ENCODE results near the gene WIZ.

WIZ gene

GRCh38 chr19:15445807-15446376 is 3.9 kb downstream of the WIZ start:
- in situ Hi-C loops (cut with MboI; ENCODE audit: low sequenced_read_pairs): no loop called here

- in situ Hi-C loops (cut with MboI; ENCODE audit: low sequenced_read_pairs): no loop called here
Measured at GRCh38 chr19:15445227-15445605, 4.5 kb downstream of the WIZ start.

DNA sequence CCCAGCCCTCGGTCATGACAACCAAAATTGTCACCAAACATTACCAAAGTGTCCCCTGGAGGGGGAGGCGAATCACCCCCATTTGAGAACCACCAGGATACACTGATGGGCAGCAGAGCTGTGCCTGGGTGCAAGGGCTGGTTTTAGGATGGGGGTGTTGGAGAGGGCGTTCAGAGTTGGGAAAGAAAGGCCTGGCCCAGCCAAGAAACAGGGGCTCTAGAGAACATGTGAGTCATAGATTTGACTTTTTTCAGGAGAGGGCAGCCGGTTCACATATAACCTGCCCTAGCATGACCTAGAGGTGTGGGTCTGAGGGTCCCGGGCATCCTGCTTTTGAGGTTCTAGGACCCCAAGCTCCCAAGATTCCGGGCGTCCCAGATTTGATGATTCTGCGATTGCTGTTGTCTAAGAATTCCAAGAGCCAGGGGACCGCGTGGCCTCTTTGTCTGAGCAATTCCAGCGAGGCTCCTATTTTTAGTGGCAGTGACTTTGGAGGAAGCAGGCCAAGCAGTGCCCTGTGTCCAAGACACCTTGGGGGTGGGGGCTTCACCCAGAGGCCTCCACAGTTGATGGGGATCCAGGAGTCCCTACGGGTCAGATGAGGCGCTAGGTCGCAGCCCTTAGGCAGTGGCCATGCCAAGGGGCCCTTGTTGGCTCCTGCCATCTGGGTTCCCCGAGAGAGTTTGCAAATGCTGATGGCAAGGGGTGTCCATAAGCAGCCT is 5.1 kb downstream of the WIZ start:
- in situ Hi-C loops (cut with MboI; ENCODE audit: low sequenced_read_pairs): no loop called here

DNA sequence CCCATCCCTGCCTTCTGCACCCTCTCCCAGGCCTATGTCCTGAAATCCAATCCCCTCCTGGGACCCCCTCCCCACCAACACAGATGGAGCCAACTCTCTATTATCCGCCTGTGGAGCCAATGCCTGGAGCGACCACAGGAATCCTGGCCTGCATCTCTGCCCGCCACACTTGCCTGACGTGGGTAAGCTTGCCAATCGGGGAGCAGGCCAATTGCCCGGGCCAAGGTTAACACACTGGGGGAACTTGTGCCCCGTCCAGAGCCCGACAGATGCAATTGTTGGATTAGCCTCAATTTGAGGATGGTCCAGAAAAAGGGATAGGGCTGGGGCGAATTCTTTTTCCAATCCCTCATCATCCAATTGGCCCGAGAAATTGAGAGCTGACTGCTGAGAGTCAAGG is 5.9 kb downstream of the WIZ start:
- in situ Hi-C loops (cut with MboI; ENCODE audit: low sequenced_read_pairs): no loop called here

DNA sequence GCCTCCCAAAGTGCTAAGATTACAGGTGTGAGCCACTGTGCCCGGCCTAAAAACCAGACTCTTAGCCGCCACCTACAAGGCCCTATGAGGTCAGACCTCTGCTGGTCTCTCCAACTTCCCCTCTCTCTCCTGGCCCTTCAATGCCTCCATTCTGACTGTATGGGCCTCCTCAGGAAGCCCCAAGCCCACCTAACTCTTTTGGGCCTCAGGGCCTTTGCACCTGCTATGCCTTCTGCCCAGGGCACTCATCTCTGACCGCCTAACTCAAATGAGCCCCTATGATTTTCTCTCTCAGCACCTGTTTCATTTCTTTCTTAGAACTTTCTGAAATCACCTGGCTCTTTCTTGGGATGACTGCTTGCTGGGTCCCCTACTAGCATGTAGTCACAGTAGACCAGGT is 6.4 kb downstream of the WIZ start:
- in situ Hi-C loops (cut with MboI; ENCODE audit: low sequenced_read_pairs): no loop called here

DNA sequence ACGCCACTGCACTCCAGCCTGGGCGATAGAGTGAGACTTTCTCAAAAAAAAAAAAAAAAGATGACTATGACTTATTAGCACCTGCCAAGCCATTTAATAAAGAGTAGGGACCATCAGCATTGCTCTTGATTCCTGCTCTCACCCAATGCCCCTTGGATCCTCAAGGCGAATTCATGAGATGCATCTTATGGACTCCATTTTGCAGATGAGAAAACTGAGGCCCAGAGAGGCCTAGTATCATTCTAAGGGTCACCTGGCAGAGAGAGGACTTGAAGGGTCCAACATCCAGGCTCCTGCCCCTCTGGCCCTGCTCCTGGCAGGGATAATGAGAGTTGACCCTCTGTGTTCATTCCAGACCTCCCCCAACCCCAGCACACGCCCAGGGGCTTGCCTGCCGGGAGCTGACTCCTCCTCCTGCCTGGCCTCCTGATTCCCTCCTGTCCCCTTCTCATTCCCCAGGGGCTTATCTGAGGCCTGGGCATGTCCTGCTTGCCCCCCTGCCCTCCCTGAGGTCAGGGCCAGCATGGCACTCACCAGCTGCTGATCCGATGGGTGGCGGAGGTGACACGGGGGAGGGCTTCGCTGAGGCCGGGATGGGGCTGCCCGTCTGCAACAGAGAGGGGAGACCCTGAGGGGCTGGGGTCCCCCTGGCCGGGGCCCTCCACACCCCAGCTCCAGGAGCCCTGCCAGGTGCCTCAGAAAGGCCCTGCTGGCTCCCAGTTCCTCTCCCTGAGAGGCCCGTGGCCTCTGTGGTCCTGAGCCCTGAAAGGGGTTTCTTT is 7.4 kb downstream of the WIZ start:
- in situ Hi-C loops (cut with MboI; ENCODE audit: low sequenced_read_pairs): no loop called here

DNA sequence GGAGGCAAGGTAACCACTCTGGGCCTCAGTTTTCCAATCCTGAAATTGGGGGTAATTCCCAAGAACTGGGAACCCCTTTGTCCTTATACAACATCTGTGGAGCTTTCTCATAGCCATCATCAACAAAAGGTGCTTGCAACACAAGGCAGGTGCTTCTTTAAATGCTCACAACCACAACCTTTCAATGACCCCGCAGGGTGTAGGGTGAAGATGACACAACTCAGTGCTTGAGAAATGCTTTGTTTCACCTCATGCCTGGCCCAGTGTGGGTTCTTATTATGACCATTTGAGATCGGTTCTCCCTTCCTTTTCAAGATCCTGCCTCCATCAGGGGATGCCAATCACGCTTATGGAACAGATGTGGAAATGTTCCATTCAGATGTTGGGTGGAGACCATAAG is 8.4 kb downstream of the WIZ start:
- in situ Hi-C loops (cut with MboI; ENCODE audit: low sequenced_read_pairs): no loop called here

- in situ Hi-C loops (cut with MboI; ENCODE audit: low sequenced_read_pairs): no loop called here
Measured at GRCh38 chr19:15439821-15440641, 9.7 kb downstream of the WIZ start.

- in situ Hi-C loops (cut with MboI; ENCODE audit: low sequenced_read_pairs): no loop called here
Measured at GRCh38 chr19:15439078-15439799, 10.5 kb downstream of the WIZ start.

DNA sequence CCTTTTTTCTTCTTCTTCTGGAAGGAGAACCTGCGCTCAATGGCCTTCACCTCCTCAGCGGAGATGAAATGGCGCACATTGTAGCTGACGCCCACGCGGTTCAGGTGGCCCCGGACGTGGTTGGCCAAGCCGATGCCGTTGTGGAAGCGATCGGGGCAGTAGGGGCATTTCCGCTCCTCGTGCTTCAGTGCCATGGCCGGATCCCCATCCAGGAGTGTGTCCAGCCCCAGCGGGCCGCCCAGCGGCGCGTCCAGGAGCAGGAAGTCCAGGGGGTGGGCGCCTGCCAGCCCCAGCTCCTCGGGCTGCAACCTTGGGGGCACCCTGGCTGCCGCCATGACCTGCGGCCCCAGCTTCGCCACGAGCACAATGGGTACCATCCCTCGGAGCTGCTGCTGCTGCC is 11.2 kb downstream of the WIZ start:
- in situ Hi-C loops (cut with MboI; ENCODE audit: low sequenced_read_pairs): no loop called here

DNA sequence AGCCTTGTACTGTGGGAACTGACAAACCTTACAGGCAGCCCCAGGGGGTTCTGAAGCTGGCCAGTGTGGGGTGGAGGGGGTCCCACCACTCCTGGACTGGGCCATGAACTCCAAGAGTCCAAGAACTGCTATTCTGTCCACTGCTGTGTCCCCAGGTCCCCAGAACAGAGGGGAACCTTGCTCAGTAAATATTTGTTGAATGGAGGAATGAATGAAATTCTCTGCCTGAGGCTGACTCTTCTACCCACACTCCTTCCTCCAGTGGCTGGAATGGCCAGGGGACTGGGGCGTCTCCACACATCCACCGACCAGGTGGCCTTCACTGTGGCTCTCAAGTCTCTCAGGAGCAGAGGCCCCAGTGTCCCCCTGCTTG is 11.6 kb downstream of the WIZ start:
- in situ Hi-C loops (cut with MboI; ENCODE audit: low sequenced_read_pairs): no loop called here

DNA sequence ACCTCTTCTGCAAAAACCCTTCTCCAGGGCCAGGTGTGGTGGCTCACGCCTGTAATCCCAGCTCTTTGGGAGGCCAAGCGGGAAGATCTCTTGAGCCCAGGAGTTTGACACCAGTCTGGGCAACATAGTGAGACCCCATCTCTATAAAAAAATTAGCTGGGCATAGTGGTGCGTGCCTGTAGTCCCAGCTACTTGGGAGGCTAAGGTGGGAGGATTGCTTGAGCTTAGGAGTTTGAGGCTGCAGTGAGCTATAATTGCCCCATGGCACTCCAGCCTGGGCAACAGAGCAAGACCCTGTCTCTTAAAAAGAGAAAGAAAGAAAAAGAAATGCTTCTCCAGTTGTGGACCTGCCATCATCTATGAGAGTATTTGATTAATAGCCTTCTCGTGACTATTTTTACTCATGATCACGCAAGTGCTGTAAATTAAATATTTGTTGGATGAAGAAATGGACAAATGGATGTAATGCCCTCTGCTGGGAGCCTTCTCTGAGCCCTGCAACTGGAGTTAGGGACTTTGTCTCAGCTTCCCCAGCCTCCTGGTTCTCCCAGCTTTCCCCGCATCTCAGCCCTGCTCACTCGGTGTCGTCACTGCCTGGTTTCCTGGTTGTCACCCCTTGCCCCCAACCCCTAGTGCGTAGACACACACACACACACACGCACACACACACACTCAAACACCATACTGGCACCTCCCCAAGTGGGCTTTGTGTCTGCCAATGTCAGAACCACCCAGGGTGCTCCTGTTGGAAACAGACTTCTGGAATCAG is 12.2 kb downstream of the WIZ start:
- in situ Hi-C loops (cut with MboI; ENCODE audit: low sequenced_read_pairs): no loop called here

DNA sequence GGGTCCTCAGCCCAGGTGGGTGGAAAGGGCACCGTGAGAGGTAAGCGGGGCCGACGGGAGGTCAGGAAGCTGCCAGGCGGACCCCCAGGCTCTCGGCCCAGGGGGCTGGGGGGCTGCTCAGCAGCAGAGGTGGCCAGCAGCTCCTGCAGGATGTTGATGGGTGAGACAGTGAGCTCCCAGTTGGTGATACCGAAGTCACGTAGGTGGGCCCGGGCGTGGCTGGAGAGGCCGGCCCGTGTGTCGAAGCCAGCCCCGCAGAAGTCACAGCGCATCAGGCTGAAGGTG is 13.0 kb downstream of the WIZ start:
- in situ Hi-C loops (cut with MboI; ENCODE audit: low sequenced_read_pairs): no loop called here

- in situ Hi-C loops (cut with MboI; ENCODE audit: low sequenced_read_pairs): no loop called here
Measured at GRCh38 chr19:15436012-15436825, 13.5 kb downstream of the WIZ start.

GRCh38 chr19:15433519-15434069 is 16.2 kb downstream of the WIZ start:
- in situ Hi-C loops (cut with MboI; ENCODE audit: low sequenced_read_pairs): no loop called here

DNA sequence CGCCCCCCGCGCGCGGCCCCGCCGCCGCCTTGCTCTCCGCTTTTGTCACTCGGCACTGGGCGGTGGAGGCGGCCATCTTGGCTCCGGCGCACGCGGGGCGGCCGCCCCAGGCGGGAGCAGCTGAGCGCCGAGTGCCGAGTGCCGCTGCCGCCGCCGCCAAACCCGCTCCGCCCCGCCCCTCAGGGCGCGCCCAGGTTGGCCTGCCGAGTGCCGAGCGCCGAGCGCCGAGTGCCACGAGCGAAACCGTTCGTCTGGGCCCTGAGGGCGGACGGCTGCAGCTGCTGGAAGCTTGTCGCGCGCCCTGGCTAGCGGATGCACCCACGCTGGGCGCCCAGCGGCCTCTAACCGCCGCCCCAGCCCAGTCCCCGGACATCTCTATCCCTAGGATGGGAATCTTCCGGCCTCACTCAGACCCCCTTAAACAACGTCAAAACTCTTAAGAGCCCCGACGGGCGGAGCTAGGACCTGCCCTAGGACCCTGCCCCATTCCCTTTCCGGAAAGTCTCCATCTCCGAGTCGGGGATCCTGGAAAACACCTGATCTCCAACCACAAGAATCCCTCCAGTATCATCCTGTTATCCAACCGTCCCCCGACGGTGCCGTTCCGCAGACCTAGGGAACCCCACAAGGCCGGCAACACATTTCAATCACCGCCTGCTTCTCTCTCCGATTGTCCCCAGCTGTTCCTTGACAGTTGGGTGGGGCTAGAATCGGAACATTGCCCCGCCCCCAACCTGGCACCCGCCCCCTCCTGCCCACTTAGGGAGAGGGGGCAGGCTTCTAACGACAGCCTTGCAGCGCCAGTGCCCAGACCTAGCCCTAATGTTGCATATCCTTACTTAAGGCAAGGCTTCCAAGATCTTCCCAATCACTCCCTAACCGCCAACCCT is 16.9 kb downstream of the WIZ start:
- in situ Hi-C loops (cut with MboI; ENCODE audit: low sequenced_read_pairs): no loop called here

DNA sequence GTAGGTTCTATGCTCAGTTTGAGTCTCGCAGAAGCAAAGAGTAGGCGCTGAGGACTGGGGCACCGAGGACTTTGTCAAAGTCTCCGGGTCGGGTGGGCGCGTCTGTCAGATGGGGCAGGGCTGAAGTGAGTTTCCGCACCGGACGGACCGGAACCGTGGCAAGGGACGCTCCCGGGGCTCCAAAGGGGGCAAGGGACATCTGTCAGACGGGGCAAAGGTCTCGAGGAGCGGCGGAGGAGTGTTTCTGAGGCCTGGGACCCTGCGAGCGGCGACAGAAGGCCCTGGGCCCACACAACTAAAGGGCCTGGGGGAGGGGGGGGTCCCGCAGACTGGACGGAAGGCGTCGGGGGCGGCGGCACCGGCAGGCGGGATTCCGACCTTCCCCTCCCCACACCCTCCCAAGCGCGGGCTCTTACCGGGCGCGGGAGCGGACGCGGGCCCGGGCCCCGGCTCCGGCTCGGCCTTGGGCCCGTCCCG is 17.7 kb downstream of the WIZ start:
- in situ Hi-C loops (cut with MboI; ENCODE audit: low sequenced_read_pairs): no loop called here

DNA sequence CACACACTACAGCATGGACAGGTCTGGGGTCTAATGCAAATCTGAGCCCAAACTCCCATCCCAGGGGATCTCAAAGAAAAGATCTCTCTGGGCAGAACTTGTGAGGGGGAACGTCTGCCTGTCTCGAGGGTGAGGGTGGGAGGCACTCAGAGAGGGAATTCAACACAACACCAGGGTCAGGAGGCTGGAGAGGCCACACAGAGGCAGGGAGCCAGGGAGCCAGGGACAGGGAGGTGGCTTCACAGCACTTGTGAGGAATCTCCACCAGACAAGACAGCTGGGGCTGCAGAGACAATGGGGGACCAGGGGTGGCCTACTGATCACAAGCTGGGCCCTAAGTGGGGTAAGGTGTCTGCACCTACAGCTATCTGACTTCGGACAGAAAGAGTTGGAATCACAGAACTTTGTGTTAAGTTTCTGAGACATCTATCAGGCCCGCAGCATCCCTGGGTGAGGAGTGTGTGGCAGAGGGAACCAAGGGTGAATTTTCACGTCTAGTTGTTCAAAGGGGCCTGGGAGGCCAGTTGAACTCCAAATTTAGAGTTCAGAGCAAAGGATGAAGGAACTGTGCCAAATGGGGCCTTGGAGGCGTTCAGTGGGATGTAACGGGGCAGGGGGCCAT is 18.2 kb downstream of the WIZ start:
- in situ Hi-C loops (cut with MboI; ENCODE audit: low sequenced_read_pairs): no loop called here

All from hTERT RPE-1 (cell line).